Endothelial cell of umbilical vein (primary cell): Measurements from ENCODE around the gene SCP2.

ENCODE experiments used
- CTCF ChIP-seq, 2 donors: IDR thresholded peaks; 1 replicate in 1 of 2; 2 replicates in 1 of 2; pipeline ENCODE4 v1.5.1; 2011; ENCODE audit warnings: low read length in 2 of 2, mild to moderate bottlenecking in 2 of 2, moderate library complexity in 2 of 2, control low read depth in 1 of 2, inconsistent platforms in 1 of 2, low read depth in 1 of 2; ENCODE audit not compliant: insufficient read depth in 1 of 2; ENCODE audit errors: extremely low read depth in 1 of 2
- POLR2AphosphoS5 ChIP-seq: IDR thresholded peaks from 2 replicates; pipeline ENCODE4 v1.6.1; 2012; ENCODE audit warnings: low read depth, mild to moderate bottlenecking, control low read depth, low read length, moderate library complexity; ENCODE audit not compliant: insufficient read depth

- TF ChIP-seq POLR2AphosphoS5 = no peak
- no peak for TF ChIP-seq CTCF (IDR thresholded peaks at IDR 0.05; ENCODE audit: extremely low read depth in 1 of 2, insufficient read depth in 1 of 2, low read depth in 1 of 2, low read length in 2 of 2)
Observed at GRCh38 chr1:52917581-52917980, 9.5 kb upstream of the SCP2 start.
